Fibroblast of the aortic adventitia (primary cell): ENCODE data around the gene SPRY4. TPM values are rescaled to one million over a fixed set of nuclear protein-coding genes. Genes with fewer than 3 reads are reported as not detected.

ENCODE experiments used
- DNase-seq: peaks from one replicate; pipeline ENCODE4 v3.0.0-alpha.2; 2010; ENCODE audit warnings: low read depth
- H3K4me3 ChIP-seq: 2 replicates; pipeline ENCODE4 v1.5.1; 2011; ENCODE audit warnings: low read depth, mild to moderate bottlenecking, control low read depth, low read length, moderate library complexity
- CTCF ChIP-seq: IDR thresholded peaks from 2 replicates; pipeline ENCODE4 v1.5.1; 2011; ENCODE audit warnings: mild to moderate bottlenecking, low read length, control low read depth, inconsistent platforms; ENCODE audit not compliant: insufficient read depth
- total RNA-seq: library from RNA; depleted of rRNA; stranded (reverse); fragments of >200 nt; gene quantifications from 2 replicates; pipeline ENCODE4 v1.2.3, GENCODE V29; 2012; ENCODE audit warnings: low replicate concordance

Gene SPRY4
- total RNA-seq, 1 donor, result 13.9 TPM

GRCh38 chr5:142360051-142360498 lies 35.3 kb upstream of the SPRY4 start:
- no peak for TF ChIP-seq CTCF
- H3K4me3 ChIP-seq, result no peak overlapping the region
- no peak for DNase-seq

- no peak for TF ChIP-seq CTCF
- DNase-seq, result no peak
- no peak overlapping the region for H3K4me3 ChIP-seq
These were observed 33.8 kb upstream of the SPRY4 start for GRCh38 chr5:142358648-142359047.

- TF ChIP-seq CTCF, result no peak
- no peak for DNase-seq
- H3K4me3 ChIP-seq, result no peak overlapping the region
These were observed 33.3 kb upstream of the SPRY4 start for GRCh38 chr5:142358121-142358520.

- TF ChIP-seq CTCF, result no peak
- H3K4me3 ChIP-seq, result peak overlapping the region; percentile 70
- peak; percentile 22 for DNase-seq
These were observed 32.8 kb upstream of the SPRY4 start for GRCh38 chr5:142357469-142358090.

GRCh38 chr5:142356716-142357468 lies 32.1 kb upstream of the SPRY4 start:
- peak overlapping the region; percentile 70 for H3K4me3 ChIP-seq
- peak; percentile 88 for DNase-seq
- no peak for TF ChIP-seq CTCF

GRCh38 chr5:142356349-142356715 lies 31.5 kb upstream of the SPRY4 start:
- DNase-seq, result peak; percentile 83
- H3K4me3 ChIP-seq, result peak overlapping the region; percentile 70
- TF ChIP-seq CTCF, result no peak
